Heart left ventricle (tissue), 13 donors: ENCODE results near the gene FNDC11.
A peak's percentile ranks its signal among the peaks of the same experiment; 100 is the strongest.

Source experiments
- CTCF ChIP-seq, 12 donors: fragments of 200-600 bp; sonication (generic) in 4 of 12; IDR thresholded peaks; one replicate each; pipeline versions ENCODE4 v1.5.0 to v1.8.0; 2018 to 2022; ENCODE audit warnings: antibody characterized with exemption in 12 of 12, mild to moderate bottlenecking in 5 of 12
- POLR2A ChIP-seq, 2 donors: fragments of 450-650 bp; IDR thresholded peaks; one replicate each; pipeline ENCODE4 v1.6.1; 2017; ENCODE audit warnings: antibody characterized with exemption in 2 of 2, mild to moderate bottlenecking in 2 of 2, moderate library complexity in 2 of 2
- donor health status: ischemic (EF 13 %, LVEDD 7.1; RV severe dilation, severe dysfunction).
- donor health status: DM: no; HTN: yes; CAD: no.
- donor health status: DM: no; HTN: no; CAD: no.
- donor health status: ischemic (EF 25% LVEDD 6.9; RV normal size, moderate dysfunction).
- donor health status: ischemic (EF 25% LVEDD 5.7; RV mildly dilated, moderate dysfunction).
- donor health status: ischemic (EF 35%, LVEDD 5.7; RV mildly dilated, moderate dysfunction).
- donor health status: nonischemic (EF 11% LVEDD 7.7; RV severe dilation, severe dysfunction).
- donor health status: DM: yes; HTN: yes; CAD: no.
- donor health status: PGD.
- donor health status: ischemic (EF 29% LVEDD 5.4; RV normal size, mild dysfunction).
- donor health status: nonischemic (EF 23%, LVEDD 6.1; RV moderate dilation, normal function).

DNA sequence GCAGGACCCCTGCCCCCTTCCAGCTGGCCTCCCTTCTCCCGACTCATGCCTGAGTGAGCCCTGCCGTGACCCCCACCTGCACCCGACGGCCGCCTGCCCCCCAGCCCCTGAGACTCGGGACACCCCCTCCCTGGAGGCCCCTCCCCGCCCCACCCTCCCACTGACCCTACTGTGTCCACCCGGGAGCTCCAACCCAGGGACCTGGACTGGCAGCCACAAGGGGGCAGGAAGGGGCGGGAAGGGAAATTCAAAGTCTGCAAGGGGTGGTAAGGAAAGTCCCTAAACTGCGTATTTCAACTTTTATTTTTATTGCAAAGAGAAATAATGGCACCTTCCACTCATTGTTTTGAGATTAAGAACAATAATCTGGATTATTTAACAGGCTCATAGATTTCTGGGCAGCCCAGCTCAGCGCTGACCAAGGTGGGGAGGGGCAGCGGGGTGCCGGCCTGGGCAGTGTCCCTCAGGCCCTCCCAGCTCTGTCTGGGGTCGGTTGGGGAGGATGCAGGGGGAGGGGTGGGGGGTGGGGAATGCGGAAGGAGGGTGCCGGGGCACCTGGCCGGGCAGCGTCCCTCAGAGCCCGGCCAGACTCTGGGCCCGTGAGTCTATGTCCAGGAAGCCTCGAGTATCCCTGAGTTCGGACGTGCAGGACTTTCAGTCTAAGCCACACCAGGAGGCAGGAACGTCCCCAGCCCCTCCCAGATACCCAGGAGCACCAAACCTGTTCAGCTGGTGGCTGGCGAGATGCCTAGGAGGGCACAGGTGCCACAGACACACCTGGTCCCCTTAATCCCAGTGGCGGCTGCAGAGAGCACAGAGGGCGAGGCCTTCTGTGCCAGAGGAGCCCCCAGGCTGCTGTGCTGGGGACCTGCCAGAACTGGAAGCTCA lies 15.5 kb upstream of the FNDC11 start:
- TF ChIP-seq CTCF (IDR thresholded peaks at IDR 0.05) (peak in 6 of 12 donors; percentile 13 to 52 (median 18)), POLR2A (IDR thresholded peaks at IDR 0.05) (no peak)
